IPS DF 4.7 (cell line): ENCODE data around the gene KIAA0753.

Source experiments
- DNase-seq: peaks from one replicate; pipeline ENCODE4 v3.0.0-alpha.2; 2013; ENCODE audit warnings: low spot score; ENCODE audit errors: extremely low read depth

The KIAA0753 gene

GRCh38 chr17:6640536-6641246 is at the start of gene KIAA0753, which contains the start of gene TXNDC17:
Gene KIAA0753, minus strand, starts transcription at chr17:6640711. Its CDS starts 5,608 bp downstream, at chr17:6635103.
Gene TXNDC17, plus strand, starts transcription at chr17:6641060. Its CDS starts 23 bp downstream, at chr17:6641083.
- no peak for DNase-seq

GRCh38 chr17:6688944-6689343 is 48.4 kb upstream of the KIAA0753 start:
- DNase-seq = no peak

GRCh38 chr17:6686026-6686425 is 45.5 kb upstream of the KIAA0753 start:
- DNase-seq = no peak

GRCh38 chr17:6684881-6685767 is 44.6 kb upstream of the KIAA0753 start:
- no peak for DNase-seq

GRCh38 chr17:6684460-6684783 is 43.9 kb upstream of the KIAA0753 start:
- DNase-seq = no peak

GRCh38 chr17:6683730-6684459 is 43.4 kb upstream of the KIAA0753 start:
- DNase-seq = no peak

GRCh38 chr17:6683081-6683684 is 42.7 kb upstream of the KIAA0753 start:
- no peak for DNase-seq

- no peak for DNase-seq
Observed at GRCh38 chr17:6682339-6682738, 41.8 kb upstream of the KIAA0753 start.

GRCh38 chr17:6681671-6682070 is 41.2 kb upstream of the KIAA0753 start:
- DNase-seq = no peak

GRCh38 chr17:6681176-6681575 is 40.7 kb upstream of the KIAA0753 start:
- no peak for DNase-seq

GRCh38 chr17:6679241-6679640 is 38.7 kb upstream of the KIAA0753 start:
- no peak for DNase-seq

GRCh38 chr17:6677946-6678345 is 37.4 kb upstream of the KIAA0753 start:
- no peak for DNase-seq

- DNase-seq = no peak
Observed at GRCh38 chr17:6677158-6677831, 36.8 kb upstream of the KIAA0753 start.

GRCh38 chr17:6676802-6677157 is 36.3 kb upstream of the KIAA0753 start:
- no peak for DNase-seq

GRCh38 chr17:6675201-6675825 is 34.8 kb upstream of the KIAA0753 start:
- no peak for DNase-seq

GRCh38 chr17:6674586-6674985 is 34.1 kb upstream of the KIAA0753 start:
- no peak for DNase-seq

GRCh38 chr17:6671431-6671830 is 30.9 kb upstream of the KIAA0753 start:
- no peak for DNase-seq

- no peak for DNase-seq
Observed at GRCh38 chr17:6670999-6671398, 30.5 kb upstream of the KIAA0753 start.

- no peak for DNase-seq
Observed at GRCh38 chr17:6670571-6670970, 30.1 kb upstream of the KIAA0753 start.

- no peak for DNase-seq
Observed at GRCh38 chr17:6669479-6670212, 29.1 kb upstream of the KIAA0753 start.
